Spleen (tissue), 7 donors: Measurements from ENCODE around the gene TNNI3.

ENCODE experiments used
- CTCF ChIP-seq, 11 experiments: fragments of 200-600 bp in 7 of 11; fragments of 450-650 bp in 4 of 11; sonication (generic) in 4 of 11; IDR thresholded peaks in 8 of 11; conservative IDR thresholded peaks in 3 of 11; 1 replicate in 7 of 11; 2 replicates in 4 of 11; pipeline versions ENCODE4 v1.4.0 to v1.8.0; 2016 to 2021; ENCODE audit warnings: antibody characterized with exemption in 11 of 11, inconsistent platforms in 4 of 11, mild to moderate bottlenecking in 1 of 11
- POLR2A ChIP-seq, 3 donors: fragments of 450-650 bp; IDR thresholded peaks; one replicate each; pipeline ENCODE4 v1.5.1; 2017; ENCODE audit warnings: antibody characterized with exemption in 3 of 3, mild to moderate bottlenecking in 1 of 3
- POLR2AphosphoS5 ChIP-seq, 3 donors: sonication (generic); formaldehyde crosslinking; IDR thresholded peaks; one replicate each; pipeline ENCODE4 v1.5.1; 2017; ENCODE audit warnings: antibody characterized with exemption in 3 of 3
- donor health status: DM: no; HTN: no; CAD: no; lungs with moderate emphysema.
- donor health status: DM: no; HTN: no; CAD: no.
- donor health status: DM: no; HTN: no; CAD: no.

GRCh38 chr19:55133639-55134444 lies 23.7 kb downstream of the TNNI3 start:
- TF ChIP-seq CTCF (IDR thresholded peaks at IDR 0.05 in 8 of 11, conservative IDR thresholded peaks at IDR 0.05 in 3 of 11) (no peak), POLR2A (IDR thresholded peaks at IDR 0.05) (no peak), POLR2AphosphoS5 (IDR thresholded peaks at IDR 0.05) (no peak)
